Esophagus muscularis mucosa (tissue), 4 donors: ENCODE measurements around the gene UXT. TPM values are rescaled to one million over a fixed set of nuclear protein-coding genes. Genes with fewer than 3 reads are reported as not detected.

Source experiments
- DNase-seq: peaks from one replicate; pipeline ENCODE4 v3.0.0-alpha.2; 2017; ENCODE audit errors: extremely low spot score
- H3K27ac ChIP-seq, 4 donors: fragments of 200-600 bp; sonication (generic); replicated peaks in 1 of 4; 1 replicate in 3 of 4; 2 replicates in 1 of 4; pipeline ENCODE4 v1.5.1; 2016 to 2019; ENCODE audit warnings: mild to moderate bottlenecking in 1 of 4
- H3K27me3 ChIP-seq, 4 donors: fragments of 200-600 bp; sonication (generic); one replicate each; pipeline versions ENCODE4 v1.5.1 to v1.6.0; 2016 to 2019
- H3K36me3 ChIP-seq, 4 donors: fragments of 200-600 bp; sonication (generic); one replicate each; pipeline ENCODE4 v1.5.1; 2016 to 2019
- H3K4me1 ChIP-seq, 4 donors: fragments of 200-600 bp; sonication (generic); one replicate each; pipeline ENCODE4 v1.5.1; 2016 to 2019
- H3K4me3 ChIP-seq, 4 donors: fragments of 200-600 bp; sonication (generic); 1 replicate in 2 of 4; 2 replicates in 2 of 4; pipeline ENCODE4 v1.5.1; 2016 to 2019; ENCODE audit warnings: mild to moderate bottlenecking in 4 of 4, moderate library complexity in 1 of 4
- H3K9me3 ChIP-seq, 4 donors: fragments of 200-600 bp; sonication (generic); 1 replicate in 3 of 4; 2 replicates in 1 of 4; pipeline ENCODE4 v1.5.1; 2016 to 2019
- EP300 ChIP-seq: sonication (generic); formaldehyde crosslinking; IDR thresholded peaks from one replicate; pipeline ENCODE4 v1.6.1; 2017; ENCODE audit warnings: antibody characterized with exemption
- POLR2A ChIP-seq: fragments of 450-650 bp; IDR thresholded peaks from one replicate; pipeline ENCODE4 v1.6.1; 2017; ENCODE audit warnings: antibody characterized with exemption, moderate library complexity, mild to moderate bottlenecking, low read depth
- POLR2AphosphoS5 ChIP-seq, 2 donors: sonication (generic); formaldehyde crosslinking; IDR thresholded peaks; one replicate each; pipeline ENCODE4 v1.6.1; 2017; ENCODE audit warnings: antibody characterized with exemption in 2 of 2
- WGBS: methylation state at CpG from one replicate; pipeline ENCODE4 v1.1.5; 2018; 5-methylcytosine and 5-hydroxymethylcytosine counted together
- intact Hi-C: fragments of 100-400 bp; cut with DNase I; formaldehyde crosslinking; loops from one replicate; pipeline ENCODE4 v1.15.1; 2023
- total RNA-seq, 4 donors: library from RNA; depleted of rRNA; stranded (reverse); fragments of >200 nt; gene quantifications; one replicate each; pipeline versions ENCODE4 v1.1.0 to v1.2.1, GENCODE V29; 2016
- TF ChIP-seq, protein P1 (sequence below), 3 experiments: fragments of 200-600 bp in 2 of 3; fragments of 450-650 bp in 1 of 3; sonication (generic) in 2 of 3; IDR thresholded peaks; one replicate each; pipeline ENCODE4 v1.5.1; 2017 to 2019; ENCODE audit warnings: antibody characterized with exemption in 3 of 3, mild to moderate bottlenecking in 2 of 3, moderate library complexity in 1 of 3

Gene UXT
- total RNA-seq, 4 donors from 2014 or later = 75.9 to 98.0 (median 90.4) TPM

DNA sequence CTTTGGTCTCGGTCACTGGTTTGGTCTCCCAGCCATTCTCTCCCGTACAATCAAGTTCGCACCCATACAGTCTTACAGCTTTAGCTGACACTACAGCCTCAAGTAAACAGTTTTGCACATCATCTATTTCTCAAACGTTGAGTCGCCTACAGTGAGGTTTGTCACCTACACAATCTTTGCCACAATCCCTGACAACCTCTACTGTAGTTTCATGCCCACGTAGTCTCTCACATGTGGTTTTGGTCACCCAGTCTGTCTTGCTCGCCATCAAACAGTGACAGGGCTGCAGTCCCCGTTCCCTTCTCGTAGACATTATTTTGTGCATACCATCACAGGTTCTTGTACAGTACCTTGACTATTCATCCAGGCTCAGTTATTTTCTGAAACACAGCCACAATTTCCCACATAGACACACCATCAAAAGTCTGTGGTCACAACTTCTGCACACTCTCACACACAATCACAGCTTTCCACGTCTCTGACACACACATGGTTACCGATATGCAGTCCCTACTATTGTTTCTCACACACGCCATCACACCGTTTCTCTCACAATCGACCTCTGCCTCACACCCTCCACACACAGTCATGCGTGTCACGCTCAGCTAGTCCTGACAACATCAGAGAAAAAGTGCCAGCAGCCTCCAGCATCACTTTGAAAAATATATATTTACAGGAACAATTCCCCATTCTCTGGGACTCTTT lies 24.0 kb downstream of the UXT start:
- H3K4me3 ChIP-seq = no peak overlapping the region
- no peak for DNase-seq
- peaks cover 0 to 12% (median 0%) of the 10 kb centered on the region in 4 donors for H3K9me3 ChIP-seq
- H3K4me1 ChIP-seq = no peaks in the 10 kb centered on the region
- H3K36me3 ChIP-seq = peaks cover 12 to 56% (median 47%) of the 10 kb centered on the region in 4 donors
- intact Hi-C loops = no loop called here
- 81% methylated on average over 16 of the region's 16 CpGs for WGBS
- H3K27ac ChIP-seq = no peak overlapping the region
- TF ChIP-seq EP300 (no peak), POLR2A (no peak), POLR2AphosphoS5 (IDR thresholded peaks at IDR 0.05) (no peak)
- TF ChIP-seq, protein P1, sequence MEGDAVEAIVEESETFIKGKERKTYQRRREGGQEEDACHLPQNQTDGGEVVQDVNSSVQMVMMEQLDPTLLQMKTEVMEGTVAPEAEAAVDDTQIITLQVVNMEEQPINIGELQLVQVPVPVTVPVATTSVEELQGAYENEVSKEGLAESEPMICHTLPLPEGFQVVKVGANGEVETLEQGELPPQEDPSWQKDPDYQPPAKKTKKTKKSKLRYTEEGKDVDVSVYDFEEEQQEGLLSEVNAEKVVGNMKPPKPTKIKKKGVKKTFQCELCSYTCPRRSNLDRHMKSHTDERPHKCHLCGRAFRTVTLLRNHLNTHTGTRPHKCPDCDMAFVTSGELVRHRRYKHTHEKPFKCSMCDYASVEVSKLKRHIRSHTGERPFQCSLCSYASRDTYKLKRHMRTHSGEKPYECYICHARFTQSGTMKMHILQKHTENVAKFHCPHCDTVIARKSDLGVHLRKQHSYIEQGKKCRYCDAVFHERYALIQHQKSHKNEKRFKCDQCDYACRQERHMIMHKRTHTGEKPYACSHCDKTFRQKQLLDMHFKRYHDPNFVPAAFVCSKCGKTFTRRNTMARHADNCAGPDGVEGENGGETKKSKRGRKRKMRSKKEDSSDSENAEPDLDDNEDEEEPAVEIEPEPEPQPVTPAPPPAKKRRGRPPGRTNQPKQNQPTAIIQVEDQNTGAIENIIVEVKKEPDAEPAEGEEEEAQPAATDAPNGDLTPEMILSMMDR (IDR thresholded peaks at IDR 0.05) = no peak
- H3K27me3 ChIP-seq = no peaks in the 10 kb centered on the region

DNA sequence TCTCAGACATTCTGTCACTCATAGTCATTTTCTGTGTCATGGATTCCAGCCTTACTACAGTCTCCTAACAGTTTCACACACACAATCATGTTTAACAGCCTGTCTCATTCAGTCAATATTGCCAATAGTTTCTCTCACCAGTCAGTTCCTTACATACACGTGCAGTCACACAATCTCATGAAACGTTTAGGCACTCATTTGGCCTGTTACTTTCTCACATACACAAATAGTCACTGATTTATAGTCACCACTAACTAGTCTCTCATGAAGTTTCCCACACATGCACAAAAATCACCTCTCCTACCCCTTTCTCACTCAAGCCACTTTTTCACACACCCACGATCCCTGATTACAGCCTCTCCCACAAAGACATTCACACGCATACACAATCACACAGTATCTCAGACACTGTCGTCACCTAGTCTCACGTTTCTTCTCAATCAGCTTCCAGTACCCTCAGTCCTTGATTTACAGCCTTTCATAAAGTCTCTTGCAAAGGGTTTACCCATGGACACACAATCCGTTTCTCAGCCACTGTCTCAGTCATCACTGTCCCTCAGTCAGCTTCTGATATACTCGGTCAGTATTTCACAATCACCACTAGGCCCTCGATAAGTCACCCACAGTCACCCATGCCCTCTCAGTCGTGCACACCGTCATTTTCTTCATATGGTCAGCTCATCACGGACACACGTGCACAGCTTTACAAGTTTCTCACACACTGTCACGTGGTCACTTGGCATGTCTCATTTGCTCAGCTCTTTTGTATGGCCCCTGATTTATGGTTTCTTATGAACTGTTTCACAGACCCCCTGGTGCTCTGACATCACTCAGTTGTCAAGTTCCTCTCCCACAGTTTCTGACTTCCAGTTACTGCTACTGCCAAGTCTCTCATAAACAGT lies 25.0 kb downstream of the UXT start:
- Histone ChIP-seq H3K9me3 (peaks cover 0 to 1% (median 0%) of the 10 kb centered on the region in 4 donors), H3K36me3 (peaks cover 9 to 45% (median 36%) of the 10 kb centered on the region in 4 donors), H3K4me1 (no peaks in the 10 kb centered on the region), H3K27me3 (no peaks in the 10 kb centered on the region), H3K27ac (no peak overlapping the region), H3K4me3 (no peak overlapping the region)
- 71% methylated on average over 14 of the region's 14 CpGs for WGBS
- no peak for DNase-seq
- TF ChIP-seq EP300 (no peak), POLR2A (no peak), POLR2AphosphoS5 (IDR thresholded peaks at IDR 0.05) (no peak)
- TF ChIP-seq, protein P1 (IDR thresholded peaks at IDR 0.05) = no peak
- intact Hi-C loops = no loop called here

DNA sequence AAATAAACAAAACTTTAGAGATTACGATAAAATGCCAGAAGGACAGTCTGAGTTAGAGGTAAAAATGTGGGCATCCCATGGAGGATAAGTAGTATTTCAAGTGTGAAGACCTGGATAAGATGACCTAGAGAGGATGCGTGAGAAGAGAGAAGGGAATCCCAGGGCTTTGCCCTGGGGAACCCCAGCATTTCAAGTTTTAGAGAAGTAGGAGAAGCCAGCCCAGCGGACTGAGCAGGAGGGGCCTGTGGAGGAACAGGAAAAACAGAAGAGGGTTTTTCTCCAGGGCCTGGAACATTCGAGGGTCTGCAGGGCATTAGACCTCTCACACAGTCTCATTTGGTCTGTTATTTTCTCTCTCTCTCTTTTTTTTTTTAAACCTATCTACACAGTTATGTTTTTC lies 26.3 kb downstream of the UXT start:
- intact Hi-C loops = no loop called here

DNA sequence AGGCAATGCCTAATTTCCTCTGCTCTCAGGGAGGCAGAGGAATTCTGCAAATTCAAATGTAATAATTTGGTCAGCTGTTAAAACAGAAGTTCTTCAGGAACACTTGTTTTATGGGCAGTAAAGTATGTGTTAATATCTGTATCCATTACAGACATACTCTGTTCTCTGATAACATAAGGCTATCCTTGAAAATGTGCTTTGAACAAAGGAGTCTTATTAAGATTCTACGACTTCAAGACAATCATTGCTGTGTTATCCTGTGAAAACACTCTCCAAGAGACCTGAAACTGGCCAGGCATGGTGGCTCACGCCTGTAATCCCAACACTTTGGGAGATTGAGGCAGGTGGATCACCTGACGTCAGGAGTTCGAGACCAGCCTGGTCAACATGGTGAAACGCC lies 27.3 kb downstream of the UXT start:
- Histone ChIP-seq H3K36me3 (peaks cover 5 to 24% (median 14%) of the 10 kb centered on the region in 4 donors), H3K27ac (no peak overlapping the region), H3K9me3 (no peaks in the 10 kb centered on the region), H3K4me1 (no peaks in the 10 kb centered on the region), H3K27me3 (no peaks in the 10 kb centered on the region), H3K4me3 (no peak overlapping the region)
- intact Hi-C loops = no loop called here
- no peak for DNase-seq
- WGBS = 74% methylated on average over 5 of the region's 5 CpGs
- TF ChIP-seq EP300 (no peak), POLR2A (no peak), POLR2AphosphoS5 (IDR thresholded peaks at IDR 0.05) (no peak)
- TF ChIP-seq, protein P1 (IDR thresholded peaks at IDR 0.05) = no peak

More for the DNA sequence above, 26.3 kb downstream of the UXT start:
- WGBS = 62% methylated on average over 4 of the region's 4 CpGs
- no peak overlapping the region for H3K4me3 ChIP-seq
- no peaks in the 10 kb centered on the region for H3K4me1 ChIP-seq
- no peak for DNase-seq
- TF ChIP-seq POLR2AphosphoS5 (IDR thresholded peaks at IDR 0.05) = no peak
- TF ChIP-seq, protein P1 (IDR thresholded peaks at IDR 0.05) = no peak
- no peak for TF ChIP-seq EP300
- no peaks in the 10 kb centered on the region for H3K9me3 ChIP-seq
- no peaks in the 10 kb centered on the region for H3K27me3 ChIP-seq
- peaks cover 5 to 33% (median 24%) of the 10 kb centered on the region in 4 donors for H3K36me3 ChIP-seq
- no peak overlapping the region for H3K27ac ChIP-seq
